SU-DHL-6 (cell line): ENCODE measurements around the gene EN2.

Experiments
- H2AFZ ChIP-seq: fragments of 200-600 bp; sonication (generic); 2 replicates; pipeline ENCODE4 v1.6.1; 2014; ENCODE audit warnings: low read depth, mild to moderate bottlenecking, moderate library complexity, mixed read lengths, antibody characterized with exemption, low read length; ENCODE audit not compliant: severe bottlenecking
- H3F3A ChIP-seq: fragments of 200-600 bp; shearing (Covaris generic); 2 replicates; pipeline ENCODE4 v1.6.0; 2016; ENCODE audit warnings: antibody characterized with exemption, mild to moderate bottlenecking; ENCODE audit not compliant: insufficient read depth
- H3K27ac ChIP-seq: fragments of 200-600 bp; sonication (generic); 2 replicates; pipeline ENCODE4 v1.5.1; 2016; ENCODE audit warnings: low read depth, mild to moderate bottlenecking, low read length, moderate library complexity, mixed read lengths
- H3K27me3 ChIP-seq: fragments of 200-600 bp; sonication (generic), shearing (Covaris generic); 2 replicates; pipeline ENCODE4 v1.6.0; 2014; ENCODE audit warnings: mild to moderate bottlenecking, low read length
- H3K36me3 ChIP-seq: fragments of 200-600 bp; sonication (generic); 2 replicates; pipeline ENCODE4 v1.6.1; 2014; ENCODE audit warnings: mild to moderate bottlenecking, low read length, mixed read lengths
- H3K4me2 ChIP-seq: fragments of 300-600, 200-600 bp; shearing (Covaris generic), sonication (generic); 2 replicates; pipeline ENCODE4 v1.6.0; 2014; ENCODE audit warnings: low read length, low read depth, mild to moderate bottlenecking; ENCODE audit not compliant: poor library complexity, severe bottlenecking
- H3K4me3 ChIP-seq: fragments of 200-600 bp; sonication (generic); 2 replicates; pipeline ENCODE4 v1.5.1; 2014; ENCODE audit warnings: antibody characterized with exemption, low read length, mild to moderate bottlenecking, mixed read lengths; ENCODE audit not compliant: insufficient read depth, poor library complexity, severe bottlenecking
- H3K79me2 ChIP-seq: fragments of 200-600 bp; sonication (generic); 2 replicates; pipeline ENCODE4 v1.6.1; 2014; ENCODE audit warnings: mild to moderate bottlenecking, low read length, moderate library complexity; ENCODE audit not compliant: insufficient read depth
- H3K9ac ChIP-seq: fragments of 200-600 bp; sonication (generic); 2 replicates; pipeline ENCODE4 v1.7.0; 2014; ENCODE audit warnings: mild to moderate bottlenecking, low read length
- H3K9me2 ChIP-seq: fragments of 200-600 bp; sonication (generic); replicated peaks from 2 replicates; pipeline ENCODE4 v1.6.1; 2014; ENCODE audit warnings: low read length; ENCODE audit not compliant: insufficient read depth
- H3K9me3 ChIP-seq: fragments of 200-600 bp; sonication (generic); 2 replicates; pipeline ENCODE4 v1.6.1; 2014; ENCODE audit warnings: low read length, mixed read lengths; ENCODE audit not compliant: insufficient read depth
- H4K20me1 ChIP-seq: fragments of 200-600 bp; sonication (generic); 2 replicates; pipeline ENCODE4 v1.6.1; 2014; ENCODE audit warnings: low read depth, mild to moderate bottlenecking, antibody characterized with exemption, low read length, moderate library complexity, mixed read lengths
- EZH2phosphoT487 ChIP-seq: fragments of 200-600 bp; sonication (generic), shearing (Covaris generic); conservative IDR thresholded peaks from 2 replicates; pipeline ENCODE4 v1.6.1; 2018; ENCODE audit warnings: mild to moderate bottlenecking, antibody characterized with exemption, low read length, moderate library complexity, mixed read lengths
- TF ChIP-seq, protein P1 (sequence below): fragments of 200-600 bp; sonication (generic); IDR thresholded peaks from one replicate; pipeline ENCODE4 v1.5.1; 2017; ENCODE audit warnings: antibody characterized with exemption, mild to moderate bottlenecking, low read length, moderate library complexity; ENCODE audit not compliant: insufficient read depth, poor library complexity, severe bottlenecking

Gene EN2

GRCh38 chr7:155512246-155512887, 54.4 kb downstream of the EN2 start:
- H3K27me3 ChIP-seq, result no peaks in the 10 kb centered on the region

GRCh38 chr7:155513543-155514285, 55.8 kb downstream of the EN2 start:
- no peak for TF ChIP-seq EZH2phosphoT487
- TF ChIP-seq, protein P1, sequence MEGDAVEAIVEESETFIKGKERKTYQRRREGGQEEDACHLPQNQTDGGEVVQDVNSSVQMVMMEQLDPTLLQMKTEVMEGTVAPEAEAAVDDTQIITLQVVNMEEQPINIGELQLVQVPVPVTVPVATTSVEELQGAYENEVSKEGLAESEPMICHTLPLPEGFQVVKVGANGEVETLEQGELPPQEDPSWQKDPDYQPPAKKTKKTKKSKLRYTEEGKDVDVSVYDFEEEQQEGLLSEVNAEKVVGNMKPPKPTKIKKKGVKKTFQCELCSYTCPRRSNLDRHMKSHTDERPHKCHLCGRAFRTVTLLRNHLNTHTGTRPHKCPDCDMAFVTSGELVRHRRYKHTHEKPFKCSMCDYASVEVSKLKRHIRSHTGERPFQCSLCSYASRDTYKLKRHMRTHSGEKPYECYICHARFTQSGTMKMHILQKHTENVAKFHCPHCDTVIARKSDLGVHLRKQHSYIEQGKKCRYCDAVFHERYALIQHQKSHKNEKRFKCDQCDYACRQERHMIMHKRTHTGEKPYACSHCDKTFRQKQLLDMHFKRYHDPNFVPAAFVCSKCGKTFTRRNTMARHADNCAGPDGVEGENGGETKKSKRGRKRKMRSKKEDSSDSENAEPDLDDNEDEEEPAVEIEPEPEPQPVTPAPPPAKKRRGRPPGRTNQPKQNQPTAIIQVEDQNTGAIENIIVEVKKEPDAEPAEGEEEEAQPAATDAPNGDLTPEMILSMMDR, result no peak
- H4K20me1 ChIP-seq, result no peaks in the 10 kb centered on the region
- H3K27ac ChIP-seq, result no peak overlapping the region
- no peak overlapping the region for H3K4me3 ChIP-seq
- no peaks in the 10 kb centered on the region for H3F3A ChIP-seq
- no peaks in the 10 kb centered on the region for H3K9me3 ChIP-seq
- no peaks in the 10 kb centered on the region for H3K9me2 ChIP-seq
- H3K36me3 ChIP-seq, result no peaks in the 10 kb centered on the region
- no peak overlapping the region for H2AFZ ChIP-seq
- H3K9ac ChIP-seq, result no peak overlapping the region
- H3K27me3 ChIP-seq, result no peaks in the 10 kb centered on the region
- H3K4me2 ChIP-seq, result no peak overlapping the region
- no peaks in the 10 kb centered on the region for H3K79me2 ChIP-seq

More at GRCh38 chr7:155512246-155512887, 54.4 kb downstream of the EN2 start:
- TF ChIP-seq EZH2phosphoT487, result no peak
- TF ChIP-seq, protein P1, result no peak
- Histone ChIP-seq H3K27ac (no peak overlapping the region), H3K4me3 (no peak overlapping the region), H2AFZ (no peak overlapping the region), H3K4me2 (no peak overlapping the region), H3F3A (no peaks in the 10 kb centered on the region), H3K9me3 (no peaks in the 10 kb centered on the region), H3K36me3 (no peaks in the 10 kb centered on the region), H3K9me2 (no peaks in the 10 kb centered on the region), H4K20me1 (no peaks in the 10 kb centered on the region), H3K79me2 (no peaks in the 10 kb centered on the region), H3K9ac (no peak overlapping the region)

- H3K27me3 ChIP-seq, result no peaks in the 10 kb centered on the region
- H3K27ac ChIP-seq, result no peak overlapping the region
- no peak overlapping the region for H3K4me3 ChIP-seq
- no peaks in the 10 kb centered on the region for H3K9me2 ChIP-seq
- H4K20me1 ChIP-seq, result no peaks in the 10 kb centered on the region
- H3F3A ChIP-seq, result no peaks in the 10 kb centered on the region
- no peaks in the 10 kb centered on the region for H3K36me3 ChIP-seq
- H3K79me2 ChIP-seq, result no peaks in the 10 kb centered on the region
- H3K9me3 ChIP-seq, result no peaks in the 10 kb centered on the region
- no peak overlapping the region for H3K9ac ChIP-seq
- H2AFZ ChIP-seq, result no peak overlapping the region
- no peak for TF ChIP-seq EZH2phosphoT487
- TF ChIP-seq, protein P1, result no peak
- no peak overlapping the region for H3K4me2 ChIP-seq
Measured at GRCh38 chr7:155514296-155514695, 56.4 kb downstream of the EN2 start.
